Activated gamma-delta T cell treated with Interleukin-2 at 50 U/mL for 16 hours (primary cell): ENCODE data around the gene HYAL4.
"Not testable (repeated sequence)": the region's sequence is repeated elsewhere in the genome, so short reads cannot be mapped to it uniquely, and the experiment has no call there.

Source experiments
- DNase-seq: peaks from one replicate; pipeline ENCODE4 v3.0.0-alpha.2; 2020

Gene HYAL4

DNA sequence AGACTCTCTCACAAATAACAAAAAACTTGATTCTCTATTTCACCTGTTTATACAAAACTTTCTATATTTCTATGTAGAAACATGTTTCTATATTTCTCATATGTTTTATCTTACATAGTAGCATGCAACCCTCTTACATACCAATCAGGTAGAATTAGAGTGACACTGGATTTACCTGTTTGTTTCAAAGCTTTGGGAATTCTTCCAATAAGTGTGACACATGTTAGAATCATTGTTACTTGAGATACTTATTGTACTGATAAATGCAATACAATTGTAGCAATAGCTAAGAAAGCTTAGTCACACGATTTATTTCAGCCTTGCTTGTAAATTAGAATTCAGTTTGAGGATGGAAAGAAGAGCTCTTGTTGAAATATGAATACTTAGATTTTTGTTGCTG lies 4.9 kb downstream of the HYAL4 start:
- DNase-seq: no peak

DNA sequence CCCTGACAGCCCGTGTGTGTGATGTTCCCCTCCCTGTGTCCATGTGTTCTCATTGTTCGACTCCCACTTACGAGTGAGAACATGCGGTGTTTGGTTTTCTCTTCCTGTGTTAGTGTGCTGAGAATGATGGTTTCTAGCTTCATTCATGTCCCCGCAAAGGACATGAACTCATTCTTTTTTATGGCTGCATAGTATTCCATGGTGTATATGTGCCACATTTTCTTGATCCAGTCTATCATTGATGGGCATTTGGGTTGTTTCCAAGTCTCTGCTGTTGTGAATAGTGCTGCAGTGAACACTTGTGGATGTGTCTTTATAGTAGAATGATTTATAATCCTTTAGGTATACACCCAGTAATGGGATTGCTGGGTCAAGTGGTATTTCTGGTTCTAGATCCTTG lies 6.4 kb downstream of the HYAL4 start:
- DNase-seq: not testable (repeated sequence)

DNA sequence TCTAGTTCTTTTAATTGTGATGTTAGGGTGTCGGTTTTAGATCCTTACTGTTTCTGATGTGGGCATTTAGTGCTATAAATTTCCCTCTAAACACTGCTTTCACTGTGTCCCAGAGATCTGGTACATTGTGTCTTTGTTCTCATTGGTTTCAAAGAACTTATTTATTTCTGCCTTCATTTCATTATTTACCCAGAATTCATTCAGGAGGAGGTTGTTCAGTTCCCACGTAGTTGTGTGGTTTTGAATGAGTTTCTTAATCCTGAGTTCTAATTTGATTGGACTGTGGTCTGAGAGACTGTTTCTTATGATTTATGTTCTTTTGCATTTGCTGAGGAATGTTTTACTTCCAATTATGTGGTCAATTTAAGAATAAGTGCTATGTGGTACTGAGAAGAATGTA lies 9.3 kb downstream of the HYAL4 start:
- DNase-seq: not testable (repeated sequence)

DNA sequence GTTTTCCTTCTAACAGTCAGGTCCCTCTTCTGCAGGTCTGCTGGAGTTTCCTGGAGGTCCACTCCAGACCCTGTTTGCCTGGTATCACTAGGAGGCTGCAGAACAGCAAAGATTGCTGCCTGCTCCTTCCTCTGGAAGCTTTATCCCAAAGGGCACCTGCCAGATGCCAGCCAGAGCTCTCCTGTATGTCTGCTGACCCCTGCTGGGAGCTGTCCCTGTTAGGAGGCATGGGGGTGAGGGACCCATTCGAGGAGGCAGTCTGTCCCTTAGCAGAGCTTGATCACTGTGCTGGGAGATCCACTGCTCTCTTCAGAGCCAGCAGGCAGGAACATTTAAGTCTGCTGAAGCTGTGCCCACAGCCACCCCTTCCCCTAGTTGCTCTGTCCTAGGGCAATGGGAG lies 11.5 kb downstream of the HYAL4 start:
- not testable (repeated sequence) for DNase-seq

DNA sequence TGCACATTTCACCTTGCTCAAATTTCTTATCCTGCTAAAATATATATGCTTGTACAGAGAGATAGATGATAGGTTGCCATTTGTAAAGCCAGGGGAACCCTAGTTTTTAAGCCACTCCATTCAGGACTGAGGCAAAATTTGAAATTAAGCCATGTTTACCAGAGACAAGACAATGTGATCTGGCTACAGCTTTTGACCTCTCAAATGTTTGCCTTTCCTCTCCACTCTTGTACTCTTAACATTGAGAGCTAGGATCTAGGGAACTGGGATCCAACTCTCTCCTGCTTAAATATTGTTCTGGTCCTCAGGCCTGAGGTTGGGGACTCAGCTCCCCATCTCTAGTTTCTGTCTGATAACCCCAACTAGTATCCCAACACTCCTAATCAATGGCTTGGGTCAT lies 15.9 kb downstream of the HYAL4 start:
- no peak for DNase-seq

DNA sequence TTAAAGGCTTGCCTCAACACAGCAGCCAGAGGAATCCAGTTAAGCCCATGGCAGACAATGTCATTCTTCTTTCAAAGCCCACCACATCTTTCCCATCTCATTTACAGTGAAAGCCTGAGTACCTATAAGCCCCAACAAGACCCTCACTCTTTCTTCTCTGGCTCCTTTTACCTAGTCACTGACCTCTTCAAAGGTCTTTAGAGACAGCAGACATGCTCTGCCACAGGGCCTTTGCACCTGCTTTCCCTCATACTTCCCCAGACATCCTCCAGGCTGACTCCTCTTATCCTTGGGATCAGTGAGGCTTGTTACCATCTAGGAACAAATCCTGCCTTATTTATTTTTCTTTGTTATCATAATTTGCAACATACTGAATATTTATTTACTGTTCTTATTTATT lies 17.8 kb downstream of the HYAL4 start:
- DNase-seq: no peak

DNA sequence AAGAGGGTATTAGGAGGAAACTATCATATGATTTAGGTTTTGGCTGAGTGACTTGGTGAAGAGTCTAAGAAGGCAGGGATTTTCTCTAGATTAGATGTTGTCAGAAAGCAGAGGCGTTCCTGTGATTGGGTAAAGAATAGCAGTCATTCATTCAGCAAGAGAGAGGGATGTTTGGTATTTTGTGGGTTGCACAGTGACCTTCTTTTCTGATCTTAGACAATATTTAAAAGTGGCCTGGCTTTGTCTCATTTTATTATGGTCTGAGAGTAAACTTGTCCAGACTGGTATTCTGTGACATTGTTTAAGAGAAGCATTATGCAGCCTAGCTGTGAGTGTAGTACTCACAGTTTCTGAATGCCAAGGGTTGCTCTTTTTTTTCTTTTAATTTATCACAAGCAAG lies 18.5 kb downstream of the HYAL4 start:
- no peak for DNase-seq

DNA sequence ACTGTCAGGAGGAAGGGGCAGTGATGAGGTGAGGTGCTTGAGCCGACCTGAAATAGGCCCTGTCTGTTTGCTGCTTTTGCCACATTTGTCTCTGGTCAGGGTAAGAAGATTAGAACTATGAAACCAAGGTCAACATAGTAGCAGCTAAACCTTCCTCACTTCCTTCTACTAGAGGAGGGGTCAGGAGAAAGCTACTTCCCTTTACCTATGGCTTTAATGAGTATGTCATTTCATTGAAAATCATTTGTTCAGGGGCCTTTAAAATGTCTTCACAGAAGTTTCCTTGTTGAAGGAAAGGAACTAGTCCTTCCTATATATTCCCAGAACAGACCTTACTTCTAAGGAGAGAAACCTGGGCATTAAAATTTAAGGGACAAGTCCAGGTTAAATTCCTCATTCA lies 19.0 kb downstream of the HYAL4 start:
- no peak for DNase-seq

DNA sequence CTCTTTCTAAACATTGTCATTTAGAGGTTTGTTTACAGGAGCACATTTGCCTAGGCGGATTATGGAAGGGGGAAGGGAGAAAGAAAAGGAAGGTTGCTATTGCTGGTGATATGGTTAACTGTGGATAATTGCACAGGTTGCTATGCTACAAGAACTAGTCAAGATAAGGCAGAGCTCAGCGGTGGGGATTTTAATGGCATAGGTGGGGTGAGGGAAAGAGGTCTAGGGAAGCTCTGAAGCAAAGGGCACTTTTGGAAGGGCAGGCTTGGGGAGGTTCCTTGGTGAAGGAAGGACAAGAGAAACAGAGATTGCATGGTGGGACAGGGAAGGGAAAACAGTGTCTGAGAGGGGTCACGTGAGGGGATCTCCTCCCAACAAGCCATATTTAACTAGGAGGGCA lies 19.5 kb downstream of the HYAL4 start:
- DNase-seq: no peak

DNA sequence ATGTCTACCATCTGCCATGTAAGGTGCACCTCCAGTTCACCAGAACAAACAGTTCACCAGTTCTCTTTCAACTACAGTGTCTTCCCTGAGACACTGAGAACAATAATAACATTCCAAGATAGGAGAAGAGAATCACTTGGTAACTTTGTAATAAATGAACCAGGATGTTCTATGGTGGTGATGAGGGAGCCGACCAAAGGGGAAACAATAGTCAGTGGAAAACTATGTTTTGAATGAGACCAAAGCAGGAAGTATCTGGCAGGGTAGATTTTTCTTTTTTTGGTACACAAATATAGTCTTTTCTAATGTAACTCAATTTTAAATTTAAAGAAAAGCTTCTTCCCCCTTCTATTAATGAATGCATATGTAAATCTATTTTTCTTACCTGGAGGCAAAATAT lies 20.0 kb downstream of the HYAL4 start:
- DNase-seq: no peak

DNA sequence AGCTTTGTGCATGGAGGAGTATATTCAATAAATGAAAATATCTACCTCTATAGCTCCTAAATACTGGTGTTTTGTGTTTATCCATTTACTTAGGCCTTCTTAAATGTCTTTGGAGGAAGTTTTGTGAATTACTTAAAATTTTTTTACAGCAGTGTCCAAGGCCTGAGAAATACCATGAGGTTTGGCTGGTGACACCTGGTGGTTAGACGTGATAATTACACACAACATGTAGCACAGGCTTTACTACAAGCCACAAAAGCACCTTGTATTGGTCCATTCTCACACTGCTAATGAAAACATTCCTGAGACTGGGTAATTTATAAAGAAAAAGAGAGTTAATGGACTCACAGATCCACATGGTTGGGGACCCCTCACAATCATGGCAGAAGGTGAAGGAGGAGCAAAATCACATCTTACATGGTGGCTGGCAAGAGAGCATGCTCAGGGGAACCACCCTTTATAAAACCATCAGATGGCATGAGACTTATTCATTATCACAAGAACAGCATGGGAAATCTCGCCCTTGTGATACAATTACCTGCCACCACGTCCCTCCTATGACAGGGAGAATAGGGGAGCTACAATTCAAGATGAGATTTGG lies 20.6 kb downstream of the HYAL4 start:
- DNase-seq: peak; percentile 41

DNA sequence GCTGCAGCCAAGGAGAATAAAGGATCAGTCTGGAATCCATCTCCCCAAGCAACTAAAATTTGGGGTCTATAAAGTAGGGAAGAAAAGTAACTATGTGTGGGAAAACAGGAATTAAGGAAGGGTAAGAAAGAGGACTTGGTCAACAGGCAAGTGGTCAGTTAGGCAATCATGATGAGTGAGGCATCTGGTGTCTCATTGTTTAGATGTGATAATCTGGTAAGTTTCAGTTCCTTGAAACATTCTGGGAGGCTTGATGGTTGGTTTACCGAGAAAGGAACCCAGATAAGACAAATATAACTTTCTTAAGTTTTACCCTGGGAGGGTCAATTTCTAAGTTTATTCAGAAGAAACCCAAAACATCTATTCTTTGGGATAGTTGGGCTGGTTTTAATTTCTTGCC lies 22.3 kb downstream of the HYAL4 start:
- no peak for DNase-seq

DNA sequence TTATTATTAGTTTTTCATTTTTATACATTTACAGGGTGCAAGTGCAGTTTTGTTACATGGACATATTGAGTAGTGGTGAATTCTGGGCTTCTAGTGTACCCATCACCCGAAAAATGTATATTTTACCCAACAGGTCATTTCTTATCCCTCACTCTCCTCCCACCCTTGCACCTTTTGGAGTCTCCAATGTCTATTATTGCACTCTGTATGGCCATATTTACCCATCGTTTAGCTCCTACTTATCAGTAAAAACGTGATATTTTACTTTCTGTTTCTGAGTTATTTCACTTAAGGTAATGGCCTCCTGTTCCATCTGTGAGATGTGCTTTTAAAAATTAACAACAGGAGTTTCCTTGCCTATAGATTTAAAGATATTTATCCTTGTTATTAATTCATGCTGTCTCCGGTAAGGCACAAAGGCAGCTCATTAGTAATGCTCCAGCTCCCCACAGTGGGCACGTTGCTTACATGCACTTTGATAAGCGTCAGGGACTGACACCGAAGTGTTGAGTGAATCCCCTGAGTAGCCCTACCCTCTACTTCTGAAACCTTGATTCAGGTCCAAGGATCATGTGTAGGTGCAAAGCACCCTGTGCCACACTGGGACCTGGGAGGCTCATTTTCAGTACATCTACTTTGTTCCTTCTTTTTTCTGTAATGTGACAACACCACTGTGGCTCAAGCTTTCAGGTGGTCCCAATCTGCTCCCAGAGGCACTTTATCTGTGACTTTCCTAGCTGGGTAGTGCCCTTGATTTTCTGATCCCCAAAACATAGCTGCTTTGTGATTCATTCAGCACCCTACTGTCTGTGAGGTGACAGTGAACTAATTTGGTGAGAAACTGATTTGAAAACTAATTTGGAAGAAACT lies 27.3 kb downstream of the HYAL4 start:
- DNase-seq: no peak

DNA sequence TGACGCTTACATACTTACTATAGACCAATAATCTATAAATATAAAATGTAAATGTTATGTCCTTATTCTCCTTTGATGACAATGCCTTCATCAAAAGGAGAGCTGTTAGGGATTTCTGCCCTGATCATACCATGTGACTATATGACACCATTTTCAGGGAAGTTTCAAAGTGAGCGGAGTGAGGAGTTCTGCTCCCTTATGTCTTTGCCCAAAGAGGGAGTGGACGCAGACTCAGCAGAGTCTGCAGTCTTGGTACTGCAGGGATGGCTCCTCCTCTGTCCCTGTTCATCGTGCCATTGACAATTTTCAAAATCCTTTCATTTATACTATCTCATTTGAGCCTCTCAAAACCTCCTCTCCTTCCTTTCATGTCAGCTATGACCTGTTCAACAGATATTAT lies 27.9 kb downstream of the HYAL4 start:
- DNase-seq: no peak

DNA sequence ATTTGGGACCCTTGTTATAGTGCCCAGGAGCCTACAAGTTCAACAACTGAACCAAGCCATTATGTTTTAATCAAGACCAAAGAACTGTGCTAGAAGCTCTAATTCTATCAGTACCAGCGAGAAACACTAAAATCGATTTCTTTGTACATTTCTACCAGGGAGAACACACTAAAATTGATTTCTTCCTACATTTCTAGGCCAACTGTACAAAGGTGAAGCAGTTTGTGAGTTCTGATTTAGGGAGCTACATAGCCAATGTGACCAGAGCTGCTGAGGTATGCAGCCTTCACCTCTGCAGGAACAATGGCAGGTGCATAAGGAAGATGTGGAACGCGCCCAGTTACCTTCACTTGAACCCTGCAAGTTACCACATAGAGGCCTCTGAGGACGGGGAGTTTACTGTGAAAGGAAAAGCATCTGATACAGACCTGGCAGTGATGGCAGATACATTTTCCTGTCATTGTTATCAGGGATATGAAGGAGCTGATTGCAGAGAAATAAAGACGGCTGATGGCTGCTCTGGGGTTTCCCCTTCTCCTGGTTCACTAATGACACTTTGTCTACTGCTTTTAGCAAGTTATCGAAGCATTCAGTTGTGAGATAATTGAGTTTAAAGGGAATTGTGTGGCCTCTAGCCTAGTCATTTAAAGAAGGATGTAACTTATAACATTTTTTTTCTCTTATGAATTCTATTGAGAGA lies 31.7 kb downstream of the HYAL4 start:
- no peak for DNase-seq

DNA sequence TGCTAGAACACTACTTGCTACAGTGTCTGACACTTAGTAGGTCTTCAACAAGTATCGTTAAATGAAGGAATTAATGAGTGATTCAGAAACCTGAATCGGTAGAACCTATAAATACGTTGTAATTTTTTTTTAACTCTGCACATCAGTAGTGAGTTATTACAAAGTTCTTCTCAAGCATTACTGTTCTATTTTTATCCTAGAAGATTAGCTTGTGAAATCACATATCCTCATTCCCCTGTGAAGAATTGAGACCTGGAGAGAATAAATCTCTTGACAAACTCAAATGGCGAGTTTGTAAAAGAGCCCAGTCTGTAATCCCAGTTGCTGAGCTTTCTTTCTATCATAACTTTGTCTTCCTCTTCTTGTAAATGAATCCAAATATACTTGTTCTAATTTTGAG lies 34.7 kb downstream of the HYAL4 start:
- no peak for DNase-seq

DNA sequence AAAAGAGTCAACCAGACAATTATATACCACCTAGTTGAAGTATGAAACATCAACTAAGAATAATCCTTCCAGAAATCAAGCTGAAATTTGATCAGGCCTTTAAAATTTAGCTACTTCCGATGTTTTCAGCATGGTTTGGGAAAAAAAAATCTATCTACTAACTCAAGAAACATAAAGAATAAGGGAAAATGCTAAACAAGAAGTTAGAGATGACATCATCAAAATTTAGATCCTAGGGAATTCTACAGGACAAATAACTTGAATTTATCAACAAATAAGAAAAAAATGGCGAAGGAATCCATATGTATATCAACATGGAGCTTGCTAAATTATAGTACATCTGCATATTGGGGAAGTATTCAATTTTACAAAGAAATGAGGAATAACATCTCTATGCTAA lies 36.3 kb downstream of the HYAL4 start:
- DNase-seq: no peak

DNA sequence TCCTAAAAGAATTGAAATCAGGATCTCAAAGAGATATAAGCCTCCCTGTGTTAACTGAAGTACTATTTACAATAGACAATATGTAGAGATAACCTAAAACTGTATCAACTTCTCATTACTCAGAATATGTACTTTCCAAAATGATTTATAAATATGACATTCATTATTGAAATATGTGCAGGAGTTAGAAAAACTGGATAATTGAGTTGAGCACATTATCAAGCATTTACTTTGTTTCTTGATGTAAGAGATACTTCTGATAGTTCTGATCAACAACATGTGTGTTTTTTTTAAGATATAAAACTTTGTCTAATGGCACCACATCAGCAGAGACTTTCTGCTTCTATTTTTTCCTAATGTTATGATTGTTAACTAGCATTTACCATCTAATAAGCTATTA lies 38.2 kb downstream of the HYAL4 start:
- DNase-seq: no peak

DNA sequence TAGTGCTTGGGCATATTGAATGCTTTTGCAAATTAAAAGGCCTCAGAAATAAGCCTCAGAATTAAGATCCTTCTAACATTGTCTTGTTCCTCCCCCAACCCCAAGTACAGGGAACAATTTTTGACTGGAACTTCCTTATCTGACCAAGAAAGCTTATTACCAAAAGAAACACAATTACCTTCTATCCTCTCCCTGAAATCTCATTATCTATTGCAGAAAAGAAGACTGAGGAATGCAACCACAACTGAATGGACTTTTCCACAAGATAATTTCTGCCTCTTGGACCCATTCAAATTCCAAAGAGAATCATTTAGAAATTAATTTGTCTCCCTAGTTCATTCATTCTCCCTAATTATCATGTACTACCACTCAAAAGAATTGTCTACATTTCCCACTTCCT lies 43.2 kb downstream of the HYAL4 start:
- no peak for DNase-seq

DNA sequence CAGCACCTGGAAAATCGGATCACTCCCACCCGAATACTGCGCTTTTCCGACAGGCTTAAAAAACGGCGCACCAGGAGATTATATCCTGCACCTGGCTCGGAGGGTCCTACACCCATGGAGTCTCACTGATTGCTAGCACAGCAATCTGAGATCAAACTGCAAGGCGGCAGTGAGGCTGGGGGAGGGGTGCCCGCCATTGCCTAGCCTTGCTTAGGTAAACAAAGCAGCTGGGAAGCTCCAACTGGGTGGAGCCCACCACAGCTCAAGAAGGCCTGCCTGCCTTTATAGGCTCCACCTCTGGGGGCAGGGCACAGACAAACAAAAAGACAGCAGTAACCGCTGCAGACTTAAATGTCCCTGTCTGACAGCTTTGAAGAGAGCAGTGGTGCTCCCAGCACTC lies 49.8 kb downstream of the HYAL4 start:
- DNase-seq: not testable (repeated sequence)

DNA sequence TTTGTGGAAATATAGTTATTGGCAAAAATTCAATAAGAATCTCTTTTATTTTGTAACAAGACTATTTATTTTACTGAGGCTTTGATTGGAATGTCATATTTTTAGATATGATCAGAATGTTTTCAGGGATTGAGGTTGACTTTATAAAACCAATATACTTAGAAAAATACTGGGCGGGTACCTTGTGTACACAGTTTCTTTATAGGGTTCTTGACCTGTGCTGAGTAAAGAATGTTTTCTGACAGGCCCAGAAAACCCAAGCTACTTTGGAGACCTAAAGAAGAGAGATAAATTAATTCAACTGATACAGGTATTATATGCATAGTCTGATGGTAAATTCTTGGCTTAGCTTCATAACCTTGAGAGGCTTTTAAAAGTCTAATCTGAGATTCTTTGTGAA lies 56.1 kb downstream of the HYAL4 start:
- DNase-seq: no peak

DNA sequence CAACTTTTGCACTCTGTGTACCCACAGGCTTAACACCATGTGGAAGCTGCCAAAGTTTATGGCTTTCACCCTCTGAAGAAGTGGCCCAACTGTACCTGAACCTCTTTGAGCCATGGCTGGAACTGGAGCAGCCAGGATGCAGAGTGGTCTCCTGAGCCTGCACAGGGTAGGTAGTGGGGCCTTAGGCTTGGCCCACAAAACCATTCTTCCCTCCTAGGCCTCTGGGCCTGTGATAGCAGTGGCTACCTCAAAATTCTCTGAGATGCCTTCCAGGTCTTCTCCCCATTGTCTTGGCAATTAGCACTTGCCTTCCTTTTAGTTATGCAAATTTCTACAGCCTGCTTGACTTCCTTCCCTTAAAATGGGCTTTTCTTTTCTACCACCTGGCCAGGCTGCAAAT lies 60.7 kb downstream of the HYAL4 start:
- no peak for DNase-seq

DNA sequence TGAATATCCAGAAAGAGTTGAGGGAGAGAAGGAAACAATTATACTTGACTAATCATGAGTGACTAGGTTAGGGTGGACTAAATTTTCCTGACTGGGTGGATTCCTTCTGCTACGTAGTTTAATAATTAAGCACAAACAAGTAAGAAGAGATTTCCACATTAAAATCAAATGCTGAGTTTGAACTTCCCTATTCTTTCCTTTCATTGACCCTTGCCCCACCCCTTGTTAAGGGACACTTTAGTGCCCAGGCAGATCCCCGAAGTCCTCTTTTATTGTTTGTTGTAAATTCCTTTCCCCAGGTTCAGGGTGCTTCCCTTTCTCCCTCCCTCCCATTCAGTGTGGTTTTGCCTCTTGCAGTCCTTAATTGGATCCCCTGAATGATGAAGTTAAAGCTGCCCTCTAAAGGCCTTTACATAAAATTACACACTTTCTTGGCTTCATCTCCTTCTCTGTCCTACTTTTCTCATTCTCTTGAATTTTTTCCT lies 71.3 kb downstream of the HYAL4 start:
- no peak for DNase-seq

DNA sequence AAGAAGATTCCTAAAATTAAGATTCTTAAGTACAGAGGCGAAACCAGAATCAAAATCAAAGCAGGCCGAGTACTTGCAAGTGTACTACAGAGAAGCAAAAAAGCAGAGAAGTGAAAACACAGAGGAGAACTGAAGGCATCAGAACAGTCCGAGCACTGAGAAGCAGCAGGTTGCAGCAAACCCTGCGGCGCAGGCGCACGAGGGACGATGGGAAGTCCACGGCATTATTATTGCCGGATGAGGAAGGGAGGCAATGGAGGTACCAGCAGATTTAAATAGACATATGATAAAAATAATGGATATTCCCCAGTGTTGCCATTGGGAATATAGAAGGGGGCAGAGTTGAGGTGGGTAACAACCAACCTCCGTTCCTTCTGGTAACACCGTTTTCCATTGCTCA lies 72.9 kb downstream of the HYAL4 start:
- no peak for DNase-seq
